Pancreas (tissue), 10 donors: ENCODE results near the gene NDUFS7. TPM values are rescaled to one million over a fixed set of nuclear protein-coding genes. Genes with fewer than 3 reads are reported as not detected.
A peak's percentile ranks its signal among the peaks of the same experiment; 100 is the strongest.

ENCODE experiments used
- ATAC-seq, 4 donors: fragments of 200-7000 bp; cut with Tn5 transposase; one replicate each; pipeline versions ENCODE4 v1.8.0 to v1.9.1; 2020; ENCODE audit warnings: mild to moderate bottlenecking in 4 of 4, moderate library complexity in 4 of 4
- DNase-seq, 6 donors: peaks; one replicate each; pipeline ENCODE4 v3.0.0-alpha.2; 2020
- FAIRE-seq: peaks from 2 replicates; lab custom pipeline; 2012; peaks lifted over from hg19 to GRCh38; lab: Jason Lieb, UNC
- H3K27ac ChIP-seq, 4 donors: fragments of 200-600 bp; sonication (generic); 1 replicate in 3 of 4; 2 replicates in 1 of 4; pipeline versions ENCODE4 v1.5.0 to v1.8.0; 2020
- H3K27me3 ChIP-seq, 4 donors: fragments of 200-600 bp; one replicate each; pipeline ENCODE4 v1.8.0; 2021
- H3K36me3 ChIP-seq, 3 donors: fragments of 200-600 bp; sonication (generic) in 1 of 3; one replicate each; pipeline versions ENCODE4 v1.5.0 to v1.8.0; 2020 to 2021
- H3K4me1 ChIP-seq, 3 donors: fragments of 200-600 bp; one replicate each; pipeline ENCODE4 v1.8.0; 2021
- H3K4me3 ChIP-seq, 4 donors: fragments of 200-600 bp; sonication (generic) in 2 of 4; one replicate each; pipeline versions ENCODE4 v1.5.0 to v1.8.0; 2020 to 2021
- H3K9me3 ChIP-seq, 4 donors: fragments of 200-600 bp; one replicate each; pipeline ENCODE4 v1.8.0; 2021
- CTCF ChIP-seq, 4 donors: fragments of 200-600 bp; sonication (generic) in 3 of 4; IDR thresholded peaks; one replicate each; pipeline versions ENCODE4 v1.5.0 to v1.8.0; 2021; ENCODE audit warnings: antibody characterized with exemption in 4 of 4
- WGBS, 2 donors: extraction: QIAGEN DNeasy Blood & Tissue Kit; methylation state at CpG; one replicate each; pipeline ENCODE4 v1.1.7; 2013; 5-methylcytosine and 5-hydroxymethylcytosine counted together
- intact Hi-C, 3 donors: fragments of 100-400 bp; cut with DNase I; formaldehyde crosslinking; loops; one replicate each; pipeline versions ENCODE4 v1.11.1 to v1.14.2; 2022
- polyA plus RNA-seq, 2 donors: library from polyadenylated mRNA; stranded (reverse); fragments of 200-250 nt; gene quantifications; one replicate each; pipeline ENCODE4 v1.2.3, GENCODE V29; 2013
- total RNA-seq, 6 donors: library from RNA; stranded (reverse); fragmentation: NEBNext Ultra II Directional in 4 of 6; extraction: Animal tissue kit (Norgen Biotek cat#: 25700) in 4 of 6; gene quantifications; one replicate each; pipeline versions ENCODE4 v1.2.1 to v1.2.4, GENCODE V29; 2021 to 2023
- donor health status: healthy with polysubstance abuse.
- donor health status: DM: no; HTN: no; CAD: no; lungs with moderate emphysema.
- donor health status: DM: no; HTN: no; CAD: no.
- donor health status: control.
- donor health status: control.
- donor health status: Bipolar disorder and iron deficiency.
- donor health status: DM: yes; HTN: yes; CAD: no.
- donor health status: DM: no; HTN: no; CAD: no.
- donor health status: DM: no; HTN: no; CAD: no.
- donor health status: DM: yes; HTN: yes; CAD: no.

NDUFS7 gene
- total and polyA plus RNA-seq, 8 donors, result 32.1 to 70.8 (median 46.5) TPM

GRCh38 chr19:1349211-1349610 is 34.5 kb upstream of the NDUFS7 start:
- Histone ChIP-seq H3K9me3 (no peaks in the 10 kb centered on the region), H3K27me3 (no peaks in the 10 kb centered on the region), H3K36me3 (no peaks in the 10 kb centered on the region), H3K4me3 (no peak overlapping the region), H3K27ac (no peak overlapping the region), H3K4me1 (no peaks in the 10 kb centered on the region)
- no peak for DNase-seq
- no peak for FAIRE-seq
- no peak for ATAC-seq
- intact Hi-C loops, result no loop called here
- 58 to 61% methylated on average over 18 of the region's 18 CpGs for WGBS, 2 donors
- no peak for TF ChIP-seq CTCF (IDR thresholded peaks at IDR 0.05)

- FAIRE-seq (no peak), DNase-seq (no peak), ATAC-seq (no peak)
- no peaks in the 10 kb centered on the region for H3K27me3 ChIP-seq
- H3K4me3 ChIP-seq, result no peak overlapping the region
- no peak for TF ChIP-seq CTCF (IDR thresholded peaks at IDR 0.05)
- no peaks in the 10 kb centered on the region for H3K36me3 ChIP-seq
- H3K27ac ChIP-seq, result no peak overlapping the region
- intact Hi-C loops, result no loop called here
- no peaks in the 10 kb centered on the region for H3K4me1 ChIP-seq
- 35 to 38% methylated on average over 5 of the region's 5 CpGs for WGBS, 2 donors
- H3K9me3 ChIP-seq, result no peaks in the 10 kb centered on the region
These were observed 32.8 kb upstream of the NDUFS7 start for GRCh38 chr19:1350867-1351266.

- TF ChIP-seq CTCF (IDR thresholded peaks at IDR 0.05), result no peak
- WGBS, 2 donors, result 87 to 92% methylated on average over 21 of the region's 21 CpGs
- Histone ChIP-seq H3K27ac (no peak overlapping the region), H3K4me1 (no peaks in the 10 kb centered on the region), H3K27me3 (no peaks in the 10 kb centered on the region), H3K4me3 (no peak overlapping the region), H3K9me3 (no peaks in the 10 kb centered on the region), H3K36me3 (no peaks in the 10 kb centered on the region)
- intact Hi-C loops, result no loop called here
- FAIRE-seq, result no peak
- no peak for DNase-seq
- no peak for ATAC-seq
These were observed 32.3 kb upstream of the NDUFS7 start for GRCh38 chr19:1351381-1351851.

- ATAC-seq (no peak), FAIRE-seq (no peak), DNase-seq (no peak)
- WGBS, 2 donors, result 90% methylated on average over 9 of the region's 9 CpGs
- H3K27me3 ChIP-seq, result no peaks in the 10 kb centered on the region
- no peak overlapping the region for H3K4me3 ChIP-seq
- no peaks in the 10 kb centered on the region for H3K9me3 ChIP-seq
- TF ChIP-seq CTCF (IDR thresholded peaks at IDR 0.05), result no peak
- peaks cover 0 to 3% (median 0%) of the 10 kb centered on the region in 3 donors for H3K36me3 ChIP-seq
- intact Hi-C loops, result no loop called here
- no peaks in the 10 kb centered on the region for H3K4me1 ChIP-seq
- no peak overlapping the region for H3K27ac ChIP-seq
These were observed 30.6 kb upstream of the NDUFS7 start for GRCh38 chr19:1353144-1353543.

- no peak for TF ChIP-seq CTCF (IDR thresholded peaks at IDR 0.05)
- peak overlapping the region in 2 of 4 donors; percentile 33 to 72 for H3K27ac ChIP-seq
- peaks cover 0 to 3% (median 0%) of the 10 kb centered on the region in 3 donors for H3K36me3 ChIP-seq
- H3K9me3 ChIP-seq, result no peaks in the 10 kb centered on the region
- H3K4me1 ChIP-seq, result no peaks in the 10 kb centered on the region
- H3K27me3 ChIP-seq, result no peaks in the 10 kb centered on the region
- WGBS, 2 donors, result 2% methylated on average over 11 to 61 of the region's 61 CpGs
- FAIRE-seq (no peak), DNase-seq (peak in 1 of 6 donors; percentile 82), ATAC-seq (peak in 3 of 4 donors; percentile 11 to 33 (median 28))
- intact Hi-C loops, result no loop called here
- peak overlapping the region; percentile 61 to 80 (median 76) for H3K4me3 ChIP-seq
These were observed 28.6 kb upstream of the NDUFS7 start for GRCh38 chr19:1354970-1355567.
